Inflammatory macrophage treated with lipopolysaccharide for 4 hours (primary cell): ENCODE measurements around the gene C2orf80.
"Not testable (repeated sequence)": the region's sequence is repeated elsewhere in the genome, so short reads cannot be mapped to it uniquely, and the experiment has no call there.

Experiments used
- DNase-seq: peaks from one replicate; pipeline ENCODE4 v3.0.0-alpha.2; 2020

The C2orf80 gene

GRCh38 chr2:208175840-208176153 is 14.0 kb downstream of the C2orf80 start:
- no peak for DNase-seq

GRCh38 chr2:208175069-208175839 is 14.6 kb downstream of the C2orf80 start:
- peak; percentile 89 for DNase-seq

- DNase-seq: no peak
Measured at GRCh38 chr2:208174144-208174543, 15.7 kb downstream of the C2orf80 start.

- DNase-seq: peak; percentile 82
Measured at GRCh38 chr2:208172125-208172524, 17.7 kb downstream of the C2orf80 start.

GRCh38 chr2:208164951-208165755 is 24.7 kb downstream of the C2orf80 start:
- no peak for DNase-seq

- DNase-seq: no peak
Measured at GRCh38 chr2:208163489-208163888, 26.3 kb downstream of the C2orf80 start, which contains the start of gene CRYGA. CRYGA (minus strand) TSS chr2:208163589; CDS start chr2:208163556, 33 bp downstream.

- DNase-seq: no peak
Measured at GRCh38 chr2:208156439-208156838, 33.4 kb downstream of the C2orf80 start.

- DNase-seq: no peak
Measured at GRCh38 chr2:208153156-208153555, 36.7 kb downstream of the C2orf80 start.

- peak; percentile 59 for DNase-seq
Measured at GRCh38 chr2:208150956-208151355, 38.9 kb downstream of the C2orf80 start.

- DNase-seq: no peak
Measured at GRCh38 chr2:208150094-208150493, 39.7 kb downstream of the C2orf80 start.

GRCh38 chr2:208148803-208149202 is 41.0 kb downstream of the C2orf80 start:
- DNase-seq: no peak

- no peak for DNase-seq
Measured at GRCh38 chr2:208147759-208148158, 42.1 kb downstream of the C2orf80 start.

- no peak for DNase-seq
Measured at GRCh38 chr2:208147008-208147407, 42.8 kb downstream of the C2orf80 start.

GRCh38 chr2:208146006-208146405 is 43.8 kb downstream of the C2orf80 start, which contains the start of gene CRYGB:
CRYGB (minus strand) TSS chr2:208146158; CDS start chr2:208146120, 38 bp downstream.
- no peak for DNase-seq

- DNase-seq: no peak
Measured at GRCh38 chr2:208142925-208143799, 46.7 kb downstream of the C2orf80 start.

- DNase-seq: no peak
Measured at GRCh38 chr2:208142240-208142924, 47.4 kb downstream of the C2orf80 start.

- DNase-seq: no peak
Measured at GRCh38 chr2:208139447-208139846, 50.4 kb downstream of the C2orf80 start.

- not testable (repeated sequence) for DNase-seq
Measured at GRCh38 chr2:208138334-208138733, 51.5 kb downstream of the C2orf80 start.

GRCh38 chr2:208136716-208137094 is 53.1 kb downstream of the C2orf80 start:
- no peak for DNase-seq

- no peak for DNase-seq
Measured at GRCh38 chr2:208135794-208136715, 53.8 kb downstream of the C2orf80 start.

GRCh38 chr2:208134928-208135586 is 54.8 kb downstream of the C2orf80 start:
- no peak for DNase-seq
